OCI-LY3 (cell line): ENCODE results near the gene TUBA1B.

ENCODE experiments used
- CTCF ChIP-seq: fragments of 200-600, 300-600 bp; sonication (generic); IDR thresholded peaks from 2 replicates; pipeline ENCODE4 v1.5.1; 2014; ENCODE audit warnings: antibody characterized with exemption, low read length, low read depth
- EZH2phosphoT487 ChIP-seq: fragments of 200-600 bp; shearing (Covaris generic); IDR thresholded peaks from 2 replicates; pipeline ENCODE4 v1.6.1; 2018; ENCODE audit warnings: antibody characterized with exemption, mixed run types, low read depth

- TF ChIP-seq CTCF (no peak), EZH2phosphoT487 (no peak)
These were observed 25.6 kb downstream of the TUBA1B start for GRCh38 chr12:49105504-49106084.
